Brain microvascular endothelial cell (primary cell): ENCODE data around the gene ITGB3.

ENCODE experiments used
- DNase-seq: peaks from one replicate; pipeline ENCODE4 v3.0.0-alpha.2; 2020
- H3K27ac ChIP-seq: fragments of 250-450 bp; sonication (Bioruptor Pico); 2 replicates; pipeline ENCODE4 v1.5.1; 2020; ENCODE audit warnings: mild to moderate bottlenecking, moderate library complexity
- H3K27me3 ChIP-seq: fragments of 250-450 bp; sonication (Bioruptor Pico); replicated peaks from 2 replicates; pipeline ENCODE4 v1.5.1; 2020; ENCODE audit warnings: mild to moderate bottlenecking
- H3K36me3 ChIP-seq: fragments of 250-450 bp; sonication (Bioruptor Pico); replicated peaks from 2 replicates; pipeline ENCODE4 v1.5.1; 2020; ENCODE audit warnings: mild to moderate bottlenecking
- H3K4me3 ChIP-seq: 2 replicates; pipeline ENCODE4 v1.5.1; 2011; ENCODE audit warnings: low read depth, mild to moderate bottlenecking, control low read depth, low read length, moderate library complexity
- in situ Hi-C: cut with HindIII; loops from 2 replicates; pipeline ENCODE4 v1.10.0; 2017; ENCODE audit warnings: low sequenced_read_pairs, low pct_ligation_motif_present
- TF ChIP-seq, protein P1 (sequence below): IDR thresholded peaks from 2 replicates; pipeline ENCODE4 v1.5.1; 2011; ENCODE audit warnings: low read depth, mild to moderate bottlenecking, moderate library complexity, low read length, control low read depth, inconsistent platforms; ENCODE audit errors: missing control alignments

The ITGB3 gene

DNA sequence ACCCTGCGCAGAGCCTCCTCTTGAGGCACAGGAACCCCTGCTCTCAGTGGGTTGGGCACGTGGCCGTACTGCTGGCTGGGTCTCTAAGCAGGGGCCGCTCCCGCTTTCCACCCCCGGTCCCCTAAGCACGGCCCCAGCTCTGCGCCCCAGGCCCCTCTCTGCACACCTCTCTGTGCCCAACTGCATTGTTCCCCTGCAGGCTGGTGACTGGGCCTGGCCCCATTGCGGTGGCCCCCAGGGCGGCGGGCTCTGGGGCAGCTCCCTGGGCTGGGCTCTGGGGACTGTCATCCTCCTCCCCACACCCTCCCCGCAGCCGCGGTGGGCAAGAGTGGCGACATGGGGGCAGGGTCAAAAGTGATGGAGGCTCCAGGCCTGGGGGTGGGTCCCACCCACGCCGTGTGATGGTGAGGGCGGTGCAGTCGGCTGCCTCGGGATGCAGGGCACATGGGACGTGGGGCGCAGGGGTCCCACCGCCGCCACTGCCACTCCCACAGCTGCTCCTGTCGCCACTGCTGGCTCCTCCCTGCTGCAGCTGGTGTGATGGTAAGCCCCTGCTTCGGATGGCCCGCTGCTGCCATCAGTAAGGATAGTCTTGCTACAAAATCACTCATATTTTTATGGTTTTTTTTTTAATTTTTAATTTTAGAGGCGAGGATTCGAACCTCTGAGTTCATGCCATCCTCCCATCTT is 15.2 kb upstream of the ITGB3 start:
- in situ Hi-C loops: no loop called here
- no peak overlapping the region for H3K4me3 ChIP-seq
- no peak overlapping the region for H3K27ac ChIP-seq
- H3K36me3 ChIP-seq: no peaks in the 10 kb centered on the region
- TF ChIP-seq, protein P1, sequence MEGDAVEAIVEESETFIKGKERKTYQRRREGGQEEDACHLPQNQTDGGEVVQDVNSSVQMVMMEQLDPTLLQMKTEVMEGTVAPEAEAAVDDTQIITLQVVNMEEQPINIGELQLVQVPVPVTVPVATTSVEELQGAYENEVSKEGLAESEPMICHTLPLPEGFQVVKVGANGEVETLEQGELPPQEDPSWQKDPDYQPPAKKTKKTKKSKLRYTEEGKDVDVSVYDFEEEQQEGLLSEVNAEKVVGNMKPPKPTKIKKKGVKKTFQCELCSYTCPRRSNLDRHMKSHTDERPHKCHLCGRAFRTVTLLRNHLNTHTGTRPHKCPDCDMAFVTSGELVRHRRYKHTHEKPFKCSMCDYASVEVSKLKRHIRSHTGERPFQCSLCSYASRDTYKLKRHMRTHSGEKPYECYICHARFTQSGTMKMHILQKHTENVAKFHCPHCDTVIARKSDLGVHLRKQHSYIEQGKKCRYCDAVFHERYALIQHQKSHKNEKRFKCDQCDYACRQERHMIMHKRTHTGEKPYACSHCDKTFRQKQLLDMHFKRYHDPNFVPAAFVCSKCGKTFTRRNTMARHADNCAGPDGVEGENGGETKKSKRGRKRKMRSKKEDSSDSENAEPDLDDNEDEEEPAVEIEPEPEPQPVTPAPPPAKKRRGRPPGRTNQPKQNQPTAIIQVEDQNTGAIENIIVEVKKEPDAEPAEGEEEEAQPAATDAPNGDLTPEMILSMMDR: no peak
- no peak for DNase-seq
- H3K27me3 ChIP-seq: no peaks in the 10 kb centered on the region

DNA sequence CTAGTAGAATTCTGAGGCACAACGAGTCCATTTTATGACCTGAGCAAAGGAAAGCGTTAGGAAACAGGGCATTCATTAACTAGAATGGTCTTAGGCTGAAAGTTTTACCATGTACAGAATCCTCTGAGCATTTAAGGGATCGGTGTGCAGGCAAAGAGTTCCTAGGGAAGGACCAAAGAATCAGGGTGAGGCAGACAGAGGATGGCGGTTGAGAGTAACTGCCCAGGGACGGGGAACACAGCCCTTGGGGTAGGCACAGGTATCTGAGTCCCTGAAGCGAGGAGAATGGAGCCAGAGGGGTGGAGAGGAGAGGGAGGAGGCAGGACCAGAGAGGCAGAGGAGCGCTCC is 14.0 kb upstream of the ITGB3 start:
- Histone ChIP-seq H3K27me3 (no peaks in the 10 kb centered on the region), H3K4me3 (no peak overlapping the region), H3K36me3 (no peaks in the 10 kb centered on the region), H3K27ac (peak overlapping the region; percentile 80)
- no peak for DNase-seq
- TF ChIP-seq, protein P1: no peak
- in situ Hi-C loops: no loop called here

DNA sequence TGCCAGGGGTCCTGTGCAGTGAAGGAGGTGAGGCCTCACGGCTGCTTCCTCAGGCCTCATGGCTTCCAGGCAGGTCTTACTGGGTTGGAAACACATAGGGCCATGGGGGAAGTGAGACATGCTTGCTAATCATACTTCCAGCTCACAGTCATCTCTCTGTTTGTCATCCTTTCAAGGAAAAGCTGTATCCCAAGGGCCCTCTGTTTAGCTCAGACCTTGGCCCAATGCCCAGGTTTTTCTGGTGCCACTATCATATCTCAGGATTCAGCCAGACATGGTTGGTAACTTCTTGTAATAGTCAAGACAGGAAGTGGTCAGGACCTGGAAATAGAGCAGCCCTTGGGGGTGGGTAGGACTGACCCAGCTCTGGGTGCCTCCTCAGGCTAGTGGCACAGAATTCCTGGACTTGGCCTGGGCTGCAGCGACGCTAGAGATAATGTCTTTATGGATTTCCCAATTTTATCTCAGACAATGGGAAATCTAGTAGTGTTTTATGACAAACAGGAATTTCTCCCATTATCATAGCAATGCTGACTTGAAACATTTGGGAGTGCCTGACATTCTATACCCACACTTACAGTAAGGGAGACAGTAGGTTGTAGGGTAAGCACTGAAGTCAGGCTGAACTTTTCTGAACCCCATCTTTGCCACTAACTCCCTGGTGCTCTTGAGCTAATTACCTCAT is 13.5 kb upstream of the ITGB3 start:
- Histone ChIP-seq H3K4me3 (no peak overlapping the region), H3K27me3 (no peaks in the 10 kb centered on the region), H3K27ac (peak overlapping the region; percentile 80), H3K36me3 (no peaks in the 10 kb centered on the region)
- in situ Hi-C loops: no loop called here
- DNase-seq: peak; percentile 99
- TF ChIP-seq, protein P1: no peak

DNA sequence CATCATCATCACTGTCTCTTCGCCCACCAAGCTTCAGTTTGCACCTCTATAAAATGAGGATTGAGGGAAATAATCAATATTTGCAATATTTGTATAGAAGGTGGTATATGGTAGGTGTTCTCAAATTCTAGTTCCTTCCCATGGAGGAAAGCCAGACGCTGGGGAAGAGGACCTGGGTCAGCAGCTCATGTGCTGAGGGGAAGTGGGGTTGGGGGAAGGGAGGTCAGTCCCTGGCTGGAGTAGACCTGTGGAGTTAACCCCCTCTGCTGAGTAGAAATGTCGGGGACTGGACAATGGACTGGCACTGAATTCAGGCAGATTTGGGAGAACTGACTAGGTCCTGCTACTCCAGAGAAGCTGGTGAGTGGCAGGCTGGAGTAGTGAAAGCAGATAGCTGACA is 12.8 kb upstream of the ITGB3 start:
- peak overlapping the region; percentile 80 for H3K27ac ChIP-seq
- H3K27me3 ChIP-seq: no peaks in the 10 kb centered on the region
- H3K4me3 ChIP-seq: no peak overlapping the region
- TF ChIP-seq, protein P1: no peak
- DNase-seq: no peak
- no peaks in the 10 kb centered on the region for H3K36me3 ChIP-seq
- in situ Hi-C loops: no loop called here

DNA sequence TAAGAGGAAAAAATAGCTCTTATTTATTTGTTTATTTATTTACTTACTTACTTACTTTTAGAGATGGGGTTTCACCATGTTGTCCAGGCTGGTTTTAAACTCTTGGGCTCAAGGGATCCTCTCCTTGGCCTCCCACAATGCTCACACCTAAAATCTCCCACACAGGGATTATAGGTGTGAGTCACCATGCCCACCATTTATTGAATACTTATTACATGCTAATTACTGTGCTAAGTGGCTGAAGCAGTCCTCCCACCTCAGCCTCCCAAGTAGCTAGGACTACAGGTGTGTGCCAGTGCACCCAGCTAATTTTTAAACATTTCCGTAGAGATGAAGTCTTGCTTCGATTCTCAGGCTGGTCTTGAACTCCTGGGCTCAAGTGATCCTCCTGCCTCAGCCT is 11.0 kb upstream of the ITGB3 start:
- TF ChIP-seq, protein P1: no peak
- no peaks in the 10 kb centered on the region for H3K27me3 ChIP-seq
- no peak for DNase-seq
- H3K27ac ChIP-seq: no peak overlapping the region
- H3K36me3 ChIP-seq: no peaks in the 10 kb centered on the region
- in situ Hi-C loops: no loop called here
- H3K4me3 ChIP-seq: no peak overlapping the region
